Osteoblast (primary cell): Measurements from ENCODE around the gene NIM1K. TPM values are rescaled to one million over a fixed set of nuclear protein-coding genes. Genes with fewer than 3 reads are reported as not detected.

Experiments
- DNase-seq: peaks from one replicate; pipeline ENCODE4 v3.0.0; 2011; ENCODE audit warnings: low spot score, mixed read lengths; ENCODE audit not compliant: insufficient read length; ENCODE audit errors: missing footprints
- H2AFZ ChIP-seq: 2 replicates; pipeline ENCODE4 v1.6.0; 2011; ENCODE audit warnings: mild to moderate bottlenecking, low read length
- H3K27ac ChIP-seq: 2 replicates; pipeline ENCODE4 v1.5.1; 2011; ENCODE audit warnings: mild to moderate bottlenecking, low read depth, low read length, moderate library complexity
- H3K27me3 ChIP-seq: 2 replicates; pipeline ENCODE4 v1.6.0; 2012; ENCODE audit warnings: mild to moderate bottlenecking, control low read depth, inconsistent platforms, low read length, moderate library complexity; ENCODE audit not compliant: insufficient read depth
- H3K36me3 ChIP-seq: 2 replicates; pipeline ENCODE4 v1.5.1; 2011; ENCODE audit warnings: mild to moderate bottlenecking, low read length, control low read depth, moderate library complexity; ENCODE audit not compliant: insufficient read depth
- H3K4me1 ChIP-seq: 2 replicates; pipeline ENCODE4 v1.5.1; 2011; ENCODE audit warnings: mild to moderate bottlenecking, low read length, control low read depth, moderate library complexity; ENCODE audit not compliant: insufficient read depth
- H3K4me2 ChIP-seq: 2 replicates; pipeline ENCODE4 v1.6.0; 2011; ENCODE audit warnings: mild to moderate bottlenecking, low read length; ENCODE audit not compliant: insufficient read depth
- H3K4me3 ChIP-seq: fragments of 200-600 bp; sonication (generic); 3 replicates; pipeline ENCODE4 v1.5.1; 2012; ENCODE audit warnings: mild to moderate bottlenecking, low read length, inconsistent platforms; ENCODE audit not compliant: insufficient read depth
- H3K79me2 ChIP-seq: 2 replicates; pipeline ENCODE4 v1.6.0; 2012; ENCODE audit warnings: mild to moderate bottlenecking, low read length, control low read depth, inconsistent platforms; ENCODE audit not compliant: insufficient read depth
- H3K9me3 ChIP-seq: 2 replicates; pipeline ENCODE4 v1.5.1; 2011; ENCODE audit warnings: low read depth, low read length, control low read depth
- H4K20me1 ChIP-seq: 2 replicates; pipeline ENCODE4 v1.6.0; 2012; ENCODE audit warnings: mild to moderate bottlenecking, low read length, control low read depth; ENCODE audit not compliant: insufficient read depth
- CTCF ChIP-seq: IDR thresholded peaks from 2 replicates; pipeline ENCODE4 v1.5.1; 2011; ENCODE audit warnings: mild to moderate bottlenecking, low read depth, low read length, moderate library complexity; ENCODE audit errors: extremely low read depth
- total RNA-seq: library from RNA; depleted of rRNA; stranded (reverse); fragments of >200 nt; gene quantifications from 2 replicates; pipeline ENCODE4 v1.2.3, GENCODE V29; 2012

NIM1K gene
- total RNA-seq, 1 donor, result 1.1 TPM

DNA sequence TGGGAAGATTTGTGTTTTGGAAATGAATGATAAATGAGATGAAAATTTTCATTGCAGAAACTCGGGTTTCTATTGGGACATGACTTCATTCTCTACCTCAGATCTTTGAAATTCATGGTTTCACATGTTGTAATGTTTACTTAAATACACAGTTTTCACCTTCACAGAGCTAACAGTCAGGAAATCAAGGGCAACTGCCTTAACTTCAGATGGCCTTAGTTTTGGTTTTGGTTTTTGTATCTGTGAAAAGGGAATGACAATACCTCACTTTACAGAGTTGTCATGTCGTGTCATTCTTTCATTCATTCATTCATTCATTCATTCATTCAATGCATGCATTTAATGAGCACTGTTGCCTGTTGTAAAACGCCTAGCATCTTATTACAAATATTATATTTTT, 41.9 kb downstream of the NIM1K start:
- H3K9me3 ChIP-seq, result no peaks in the 10 kb centered on the region
- no peak overlapping the region for H3K4me2 ChIP-seq
- no peak for DNase-seq
- H3K4me3 ChIP-seq, result no peak overlapping the region
- no peaks in the 10 kb centered on the region for H4K20me1 ChIP-seq
- no peaks in the 10 kb centered on the region for H3K79me2 ChIP-seq
- no peak overlapping the region for H3K27ac ChIP-seq
- H3K27me3 ChIP-seq, result no peaks in the 10 kb centered on the region
- H2AFZ ChIP-seq, result no peak overlapping the region
- TF ChIP-seq CTCF, result no peak
- no peaks in the 10 kb centered on the region for H3K4me1 ChIP-seq
- H3K36me3 ChIP-seq, result no peaks in the 10 kb centered on the region

GRCh38 chr5:43236653-43237355, 44.8 kb downstream of the NIM1K start:
- H3K9me3 ChIP-seq, result no peaks in the 10 kb centered on the region
- no peak overlapping the region for H2AFZ ChIP-seq
- no peaks in the 10 kb centered on the region for H3K79me2 ChIP-seq
- no peaks in the 10 kb centered on the region for H4K20me1 ChIP-seq
- H3K4me1 ChIP-seq, result no peaks in the 10 kb centered on the region
- H3K36me3 ChIP-seq, result no peaks in the 10 kb centered on the region
- no peaks in the 10 kb centered on the region for H3K27me3 ChIP-seq
- TF ChIP-seq CTCF, result no peak
- no peak overlapping the region for H3K27ac ChIP-seq
- DNase-seq, result no peak
- no peak overlapping the region for H3K4me2 ChIP-seq
- H3K4me3 ChIP-seq, result no peak overlapping the region

- H3K4me3 ChIP-seq, result no peak overlapping the region
- no peaks in the 10 kb centered on the region for H3K36me3 ChIP-seq
- H3K79me2 ChIP-seq, result no peaks in the 10 kb centered on the region
- H4K20me1 ChIP-seq, result no peaks in the 10 kb centered on the region
- no peaks in the 10 kb centered on the region for H3K4me1 ChIP-seq
- H3K27me3 ChIP-seq, result no peaks in the 10 kb centered on the region
- no peak overlapping the region for H3K4me2 ChIP-seq
- no peak overlapping the region for H2AFZ ChIP-seq
- DNase-seq, result no peak
- H3K9me3 ChIP-seq, result no peaks in the 10 kb centered on the region
- H3K27ac ChIP-seq, result no peak overlapping the region
- no peak for TF ChIP-seq CTCF
These were observed 50.2 kb downstream of the NIM1K start for GRCh38 chr5:43242196-43242595.

DNA sequence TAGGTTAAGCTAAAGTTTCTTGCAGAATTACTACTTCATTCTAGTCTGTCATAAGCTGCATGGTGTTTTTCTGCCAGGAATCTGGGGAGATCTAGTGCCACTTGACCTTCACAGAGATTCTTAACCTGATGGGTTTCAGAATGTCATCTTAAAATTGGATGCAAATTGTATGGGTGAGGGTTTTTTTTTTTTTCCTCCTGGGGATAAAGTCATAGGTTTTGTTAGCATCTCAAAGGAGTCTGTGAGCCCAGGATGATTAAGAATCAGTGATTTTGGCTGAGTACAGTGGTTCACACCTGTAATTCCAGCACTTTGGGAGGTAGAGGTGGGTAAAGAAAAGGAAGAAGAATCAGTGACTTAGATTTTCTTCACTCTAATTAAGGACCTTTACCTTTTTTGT, 51.2 kb downstream of the NIM1K start:
- Histone ChIP-seq H2AFZ (no peak overlapping the region), H3K4me3 (no peak overlapping the region), H3K36me3 (no peaks in the 10 kb centered on the region), H3K27me3 (no peaks in the 10 kb centered on the region), H3K4me2 (no peak overlapping the region), H3K27ac (no peak overlapping the region), H3K9me3 (no peaks in the 10 kb centered on the region), H4K20me1 (no peaks in the 10 kb centered on the region), H3K4me1 (no peaks in the 10 kb centered on the region), H3K79me2 (no peaks in the 10 kb centered on the region)
- TF ChIP-seq CTCF, result no peak
- DNase-seq, result no peak
